Hepatocyte (in vitro differentiated cells): ENCODE measurements around the gene KASH5. TPM values are rescaled to one million over a fixed set of nuclear protein-coding genes. Genes with fewer than 3 reads are reported as not detected.

Experiments used
- DNase-seq: peaks from one replicate; pipeline ENCODE4 v3.0.0-alpha.2; 2016; ENCODE audit warnings: low spot score
- H2AFZ ChIP-seq: fragments of 200-600 bp; sonication (generic); 2 replicates; pipeline ENCODE4 v1.6.0; 2016; ENCODE audit warnings: antibody characterized with exemption, mild to moderate bottlenecking
- H3K27ac ChIP-seq: fragments of 200-600 bp; sonication (generic); 2 replicates; pipeline ENCODE4 v1.5.1; 2016; ENCODE audit warnings: mild to moderate bottlenecking
- H3K27me3 ChIP-seq: fragments of 200-600 bp; sonication (generic); 2 replicates; pipeline ENCODE4 v1.6.1; 2016
- H3K36me3 ChIP-seq: fragments of 200-600 bp; sonication (generic); replicated peaks from 2 replicates; pipeline ENCODE4 v1.5.1; 2016; ENCODE audit warnings: low read depth; ENCODE audit not compliant: insufficient read depth
- H3K4me1 ChIP-seq: fragments of 200-600 bp; sonication (generic); 2 replicates; pipeline ENCODE4 v1.5.1; 2016; ENCODE audit warnings: mild to moderate bottlenecking, moderate library complexity; ENCODE audit not compliant: insufficient read depth
- H3K4me2 ChIP-seq: fragments of 200-600 bp; sonication (generic); 2 replicates; pipeline ENCODE4 v1.6.0; 2016
- H3K4me3 ChIP-seq: fragments of 200-600 bp; sonication (generic); 2 replicates; pipeline ENCODE4 v1.5.1; 2016; ENCODE audit warnings: mild to moderate bottlenecking
- H3K79me2 ChIP-seq: fragments of 200-600 bp; sonication (generic); 2 replicates; pipeline ENCODE4 v1.6.0; 2017; ENCODE audit warnings: mild to moderate bottlenecking
- H3K9me2 ChIP-seq: fragments of 200-600 bp; sonication (generic); replicated peaks from 2 replicates; pipeline ENCODE4 v1.6.0; 2017; ENCODE audit warnings: mild to moderate bottlenecking; ENCODE audit not compliant: insufficient read depth
- H3K9me3 ChIP-seq: fragments of 200-600 bp; sonication (generic); 2 replicates; pipeline ENCODE4 v1.5.1; 2016; ENCODE audit warnings: low read depth, mild to moderate bottlenecking
- H4K20me1 ChIP-seq: fragments of 200-600 bp; sonication (generic); 2 replicates; pipeline ENCODE4 v1.6.0; 2016; ENCODE audit warnings: mild to moderate bottlenecking; ENCODE audit not compliant: insufficient read depth, poor library complexity, severe bottlenecking
- EZH2 ChIP-seq: fragments of 200-600 bp; sonication (generic); IDR thresholded peaks from 2 replicates; pipeline ENCODE4 v1.6.1; 2016; ENCODE audit warnings: antibody characterized with exemption, mild to moderate bottlenecking, borderline replicate concordance
- EZH2phosphoT487 ChIP-seq: fragments of 200-600 bp; sonication (generic); IDR thresholded peaks from one replicate; pipeline ENCODE4 v1.6.1; 2018; ENCODE audit warnings: antibody characterized with exemption, mild to moderate bottlenecking, low read depth, moderate library complexity; ENCODE audit not compliant: unreplicated experiment, severe bottlenecking
- WGBS: methylation state at CpG from one replicate; pipeline ENCODE4 v1.1.6; 2016; ENCODE audit warnings: low lambda C conversion rate; ENCODE audit errors: missing lambda C conversion rate; 5-methylcytosine and 5-hydroxymethylcytosine counted together
- polyA plus RNA-seq: library from polyadenylated mRNA; unstranded; fragments of >200 nt; fragmentation: Nextera tagmentation; extraction: Ambion mirVana; gene quantifications from 2 replicates; pipeline ENCODE4 v1.2.1, GENCODE V29; 2016
- total RNA-seq: library from RNA; depleted of rRNA; stranded (reverse); fragments of >200 nt; gene quantifications from 2 replicates; pipeline ENCODE4 v1.2.3, GENCODE V29; 2014
- TF ChIP-seq, protein P1 (sequence below): fragments of 200-600 bp; sonication (generic); IDR thresholded peaks from 2 replicates; pipeline ENCODE4 v1.5.1; 2016; ENCODE audit warnings: antibody characterized with exemption, mild to moderate bottlenecking; ENCODE audit not compliant: poor library complexity

Gene KASH5
- total and polyA plus RNA-seq, 2 experiments from 2014 or later, result not detected

DNA sequence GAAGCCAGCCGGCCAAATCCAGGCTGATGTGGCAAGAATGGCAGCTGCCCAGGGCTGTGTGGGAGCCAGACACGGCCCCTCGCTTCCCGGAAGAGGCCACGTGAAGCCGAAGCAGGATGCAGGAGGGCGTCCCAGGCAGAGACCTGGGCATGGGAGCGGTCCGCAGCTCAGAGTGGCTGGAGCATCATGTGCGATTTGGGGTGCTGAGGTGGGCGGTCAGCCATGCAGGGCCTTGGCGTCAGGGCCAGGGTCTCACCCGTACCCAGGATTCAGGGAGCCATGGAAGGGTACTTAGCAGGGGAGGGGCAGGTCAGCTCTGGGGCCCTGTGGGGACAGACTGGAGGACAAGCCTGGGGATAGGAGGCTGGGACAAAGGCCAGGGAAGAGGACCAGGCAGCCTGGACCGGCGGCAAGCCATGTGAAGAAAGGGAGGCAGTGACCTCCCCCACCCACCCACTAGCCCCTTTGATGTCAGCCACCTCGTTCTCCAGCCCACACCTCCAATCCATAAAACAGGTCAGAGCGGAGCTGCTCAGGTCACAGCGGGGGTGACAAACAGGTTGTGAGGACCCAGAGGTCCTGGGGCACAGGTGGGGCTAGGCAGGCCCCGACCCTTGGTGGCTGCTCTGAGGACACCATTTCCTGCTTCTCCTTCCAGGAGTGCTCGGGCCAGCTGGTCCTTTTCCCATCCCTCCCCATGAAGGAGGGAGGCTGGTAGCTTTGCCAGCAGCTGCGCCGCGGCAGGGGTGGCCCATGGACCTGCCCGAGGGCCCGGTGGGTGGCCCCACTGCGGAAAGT, 2.3 kb downstream of the KASH5 start:
- H3K9me3 ChIP-seq, result no peaks in the 10 kb centered on the region
- no peak overlapping the region for H3K27ac ChIP-seq
- H3K4me2 ChIP-seq, result no peak overlapping the region
- H3K9me2 ChIP-seq, result no peaks in the 10 kb centered on the region
- no peaks in the 10 kb centered on the region for H3K79me2 ChIP-seq
- H4K20me1 ChIP-seq, result no peaks in the 10 kb centered on the region
- no peaks in the 10 kb centered on the region for H3K36me3 ChIP-seq
- H3K4me3 ChIP-seq, result no peak overlapping the region
- TF ChIP-seq EZH2 (no peak), EZH2phosphoT487 (no peak)
- TF ChIP-seq, protein P1, sequence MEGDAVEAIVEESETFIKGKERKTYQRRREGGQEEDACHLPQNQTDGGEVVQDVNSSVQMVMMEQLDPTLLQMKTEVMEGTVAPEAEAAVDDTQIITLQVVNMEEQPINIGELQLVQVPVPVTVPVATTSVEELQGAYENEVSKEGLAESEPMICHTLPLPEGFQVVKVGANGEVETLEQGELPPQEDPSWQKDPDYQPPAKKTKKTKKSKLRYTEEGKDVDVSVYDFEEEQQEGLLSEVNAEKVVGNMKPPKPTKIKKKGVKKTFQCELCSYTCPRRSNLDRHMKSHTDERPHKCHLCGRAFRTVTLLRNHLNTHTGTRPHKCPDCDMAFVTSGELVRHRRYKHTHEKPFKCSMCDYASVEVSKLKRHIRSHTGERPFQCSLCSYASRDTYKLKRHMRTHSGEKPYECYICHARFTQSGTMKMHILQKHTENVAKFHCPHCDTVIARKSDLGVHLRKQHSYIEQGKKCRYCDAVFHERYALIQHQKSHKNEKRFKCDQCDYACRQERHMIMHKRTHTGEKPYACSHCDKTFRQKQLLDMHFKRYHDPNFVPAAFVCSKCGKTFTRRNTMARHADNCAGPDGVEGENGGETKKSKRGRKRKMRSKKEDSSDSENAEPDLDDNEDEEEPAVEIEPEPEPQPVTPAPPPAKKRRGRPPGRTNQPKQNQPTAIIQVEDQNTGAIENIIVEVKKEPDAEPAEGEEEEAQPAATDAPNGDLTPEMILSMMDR, result no peak
- DNase-seq, result no peak
- H2AFZ ChIP-seq, result no peak overlapping the region
- H3K4me1 ChIP-seq, result no peaks in the 10 kb centered on the region
- no peaks in the 10 kb centered on the region for H3K27me3 ChIP-seq
- 83% methylated on average over 24 of the region's 26 CpGs for WGBS

DNA sequence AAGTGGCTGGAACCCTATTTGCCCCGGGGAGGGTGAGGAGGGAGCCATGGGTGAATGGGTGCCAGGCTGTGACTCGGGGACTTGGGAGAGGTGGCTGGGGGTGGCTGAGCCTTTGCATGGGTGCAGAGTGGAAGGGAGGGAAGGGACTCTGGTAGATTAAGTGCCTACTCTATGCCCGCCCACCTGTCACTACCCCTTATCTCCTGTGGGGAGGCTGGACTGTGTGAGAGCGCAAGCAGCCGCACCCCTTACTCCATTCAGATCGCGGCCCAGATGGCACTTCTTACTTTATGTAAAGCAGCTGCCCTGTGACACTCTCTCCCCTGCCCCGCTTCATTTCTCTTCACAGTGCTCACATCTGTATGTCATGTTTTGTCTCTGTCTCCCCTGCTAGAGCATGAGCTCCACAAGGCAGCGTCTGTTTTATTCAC, 2.9 kb downstream of the KASH5 start:
- no peak for TF ChIP-seq EZH2phosphoT487
- no peak for TF ChIP-seq EZH2
- TF ChIP-seq, protein P1, result no peak
- no peaks in the 10 kb centered on the region for H3K4me1 ChIP-seq
- no peak overlapping the region for H3K4me3 ChIP-seq
- no peaks in the 10 kb centered on the region for H4K20me1 ChIP-seq
- H3K27me3 ChIP-seq, result no peaks in the 10 kb centered on the region
- 76% methylated on average over 9 of the region's 9 CpGs for WGBS
- DNase-seq, result no peak
- H3K79me2 ChIP-seq, result no peaks in the 10 kb centered on the region
- H3K9me2 ChIP-seq, result no peaks in the 10 kb centered on the region
- H3K9me3 ChIP-seq, result no peaks in the 10 kb centered on the region
- H3K4me2 ChIP-seq, result no peak overlapping the region
- H3K36me3 ChIP-seq, result no peaks in the 10 kb centered on the region
- no peak overlapping the region for H2AFZ ChIP-seq
- no peak overlapping the region for H3K27ac ChIP-seq

DNA sequence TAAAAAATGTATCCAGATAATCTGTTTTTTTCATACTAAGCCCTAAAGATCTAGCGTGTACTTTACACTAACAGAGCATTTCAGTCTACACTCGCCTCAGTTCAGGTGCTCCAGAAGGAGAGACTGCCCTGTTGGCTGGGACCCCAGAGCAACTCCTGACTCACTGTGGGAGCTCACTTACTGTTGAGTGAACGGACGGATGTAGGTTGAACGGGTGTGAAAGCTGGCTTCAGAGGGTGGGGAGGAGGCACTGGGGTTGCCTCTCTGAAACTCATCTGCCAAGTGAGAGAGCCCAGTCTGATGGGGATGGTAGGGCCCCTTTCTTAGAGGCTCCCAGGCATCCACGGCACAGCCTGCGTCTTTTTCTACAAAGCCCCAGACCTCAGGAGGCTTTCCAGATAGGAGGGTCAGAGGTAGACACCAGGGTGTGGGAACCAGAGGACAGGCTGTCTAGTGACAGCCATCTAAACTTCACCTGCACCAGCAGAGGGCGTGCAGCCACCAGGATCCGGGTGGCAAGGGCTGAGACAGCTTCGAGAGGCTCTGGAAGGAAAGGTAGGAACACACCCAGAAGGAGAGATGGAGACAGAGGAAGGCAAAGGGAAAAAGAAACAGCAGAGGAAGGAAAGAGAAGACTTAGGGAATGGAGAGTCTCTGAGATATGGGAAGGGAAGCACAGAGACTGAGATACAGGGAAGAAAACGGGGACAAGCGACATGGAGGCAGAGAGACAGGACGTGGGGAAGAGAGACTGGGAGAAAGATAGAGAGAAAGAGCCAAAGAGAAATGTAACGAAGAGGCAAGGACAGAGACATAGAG, 3.7 kb downstream of the KASH5 start:
- Histone ChIP-seq H4K20me1 (no peaks in the 10 kb centered on the region), H3K4me3 (no peak overlapping the region), H2AFZ (no peak overlapping the region), H3K4me1 (no peaks in the 10 kb centered on the region), H3K4me2 (no peak overlapping the region), H3K27ac (no peak overlapping the region), H3K9me3 (no peaks in the 10 kb centered on the region), H3K27me3 (no peaks in the 10 kb centered on the region), H3K79me2 (no peaks in the 10 kb centered on the region), H3K36me3 (no peaks in the 10 kb centered on the region), H3K9me2 (no peaks in the 10 kb centered on the region)
- peak; percentile 89 for DNase-seq
- TF ChIP-seq, protein P1, result peak; percentile 91
- TF ChIP-seq EZH2 (no peak), EZH2phosphoT487 (no peak)
- 37% methylated on average over 14 of the region's 14 CpGs for WGBS
